ENCODE data around the gene BLACAT1.

Gene BLACAT1

GRCh38 chr1:205455581-205456382 is at the start of gene BLACAT1:
BLACAT1 (minus strand) TSS chr1:205456045.
- DNase-seq: no peak

DNA sequence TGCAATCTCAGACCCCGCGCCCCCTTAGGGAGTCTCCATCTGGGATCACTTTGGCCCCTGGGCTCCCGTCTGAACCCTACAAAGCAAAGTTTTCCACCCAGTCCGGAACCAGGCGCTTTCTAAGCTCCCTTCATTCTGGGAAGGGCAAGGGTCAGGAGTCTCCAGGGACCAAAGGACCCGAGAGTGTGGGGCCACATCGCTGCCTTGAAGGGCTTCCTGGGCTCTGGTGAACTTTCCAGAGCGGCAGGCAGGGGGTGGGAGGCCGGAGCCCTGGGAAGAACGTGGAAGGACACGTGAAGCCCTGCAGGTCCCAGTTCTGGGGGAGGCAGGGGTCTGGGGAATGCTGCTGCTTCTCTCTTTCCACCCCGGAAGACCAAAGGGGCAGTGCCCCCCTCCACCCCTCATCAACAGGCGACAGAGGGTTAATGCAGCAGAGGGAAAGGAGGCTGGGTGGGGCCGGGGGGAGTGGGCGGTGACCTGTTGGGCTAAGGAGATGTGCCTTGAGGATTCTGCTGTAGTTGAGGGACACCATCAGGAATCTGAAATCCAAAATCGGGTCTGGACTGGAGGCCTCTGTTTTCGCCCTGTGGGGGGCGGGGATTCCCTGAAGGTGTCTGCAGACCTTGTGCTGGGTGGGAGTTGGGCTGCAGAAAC is 49.4 kb upstream of the BLACAT1 start:
- DNase-seq: no peak

DNA sequence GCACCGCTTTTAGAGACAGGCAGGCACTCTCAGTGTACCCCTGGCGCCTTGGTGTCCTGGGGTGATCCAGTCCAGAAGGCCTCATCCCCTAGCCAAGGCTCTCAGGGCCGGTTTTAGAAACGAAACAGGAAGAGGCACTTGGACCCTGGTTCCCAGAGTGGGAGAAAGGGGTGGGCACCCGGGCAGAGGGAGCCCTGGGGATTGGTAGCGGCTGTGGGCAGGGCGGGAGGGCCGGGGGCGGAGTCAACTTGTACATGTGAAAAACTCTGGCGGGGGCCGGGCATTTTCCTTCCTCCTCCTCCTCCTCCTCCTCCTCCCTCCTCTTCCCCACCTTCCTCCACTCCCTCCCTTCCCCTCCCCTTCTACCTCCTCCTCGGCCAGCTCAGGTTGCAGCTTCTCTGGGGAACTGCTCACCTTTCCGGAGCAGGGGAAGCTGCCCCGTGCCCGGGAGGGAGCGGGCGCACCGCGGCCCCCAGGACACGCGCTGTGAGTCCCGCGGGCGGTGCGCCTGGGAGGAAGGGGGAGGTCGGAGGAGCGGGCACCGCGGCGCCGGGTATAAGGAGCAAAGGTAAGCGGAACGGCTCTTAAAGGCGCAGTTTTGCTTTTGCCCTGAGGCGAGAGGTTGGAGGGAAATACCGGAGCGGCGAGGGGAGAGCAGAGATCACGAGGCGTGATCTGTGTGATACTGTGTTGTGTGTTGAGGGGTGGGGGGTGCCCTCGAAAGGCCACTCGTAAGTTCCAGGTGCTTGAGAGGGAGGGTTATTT is 48.6 kb upstream of the BLACAT1 start, which contains the start of gene CDK18:
CDK18 (plus strand) TSS at position 359 of the 765 bp plus-strand sequence. CDS start 18,499 bp downstream, outside the sequence.
- peak; percentile 20 for DNase-seq

DNA sequence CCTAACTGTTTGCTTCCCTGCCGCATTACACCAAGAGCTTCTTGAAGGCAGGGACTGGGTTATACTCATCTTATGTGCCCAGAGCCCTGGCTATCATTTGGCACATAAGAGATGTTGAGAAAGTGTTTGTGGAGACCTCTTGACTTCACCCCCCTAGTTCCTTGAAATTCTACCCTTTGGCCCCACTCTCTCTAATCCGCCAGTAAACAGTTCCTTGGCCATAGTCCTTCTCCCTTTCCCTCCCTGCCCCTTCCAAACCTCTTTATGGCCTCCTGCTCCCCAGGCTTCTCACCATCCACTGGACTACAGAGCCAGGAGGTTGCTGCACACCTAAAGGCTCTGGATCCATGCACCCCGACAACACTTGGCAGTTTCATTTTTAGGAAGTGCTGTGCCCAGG is 47.1 kb upstream of the BLACAT1 start:
- no peak for DNase-seq

DNA sequence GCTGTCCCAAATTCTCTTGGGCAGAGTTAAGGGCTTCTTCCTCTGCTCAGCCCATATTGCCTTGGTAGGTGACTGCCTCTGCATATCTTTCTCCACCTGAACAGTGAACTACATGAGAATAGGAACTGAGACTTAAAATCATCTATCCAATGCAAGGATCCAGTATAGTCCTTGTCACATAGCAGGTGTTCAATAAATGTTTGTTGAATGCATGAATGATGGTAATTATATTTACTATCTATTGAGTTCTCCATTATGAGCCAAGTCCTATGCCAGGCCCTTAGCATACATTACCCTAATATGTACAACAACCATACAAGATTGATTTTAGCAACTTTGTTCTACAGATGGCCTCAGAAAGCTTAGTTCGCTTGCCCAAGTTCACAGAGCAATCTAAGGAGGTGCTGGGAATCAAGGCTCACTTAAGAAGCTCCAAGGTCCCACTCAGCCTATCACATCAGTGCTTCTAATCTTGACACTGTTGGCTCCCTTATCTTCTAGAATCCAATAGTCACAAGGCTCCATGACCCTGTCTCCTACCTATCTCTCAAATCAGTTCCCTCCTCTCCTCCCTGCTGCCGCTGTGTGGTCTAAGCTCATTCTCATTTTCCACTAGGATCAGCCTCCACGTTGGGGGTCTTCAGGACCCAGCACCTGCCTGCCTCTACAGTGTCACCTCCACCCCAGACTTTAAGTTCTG is 46.4 kb upstream of the BLACAT1 start:
- DNase-seq: no peak

- DNase-seq: no peak
Observed at GRCh38 chr1:205500240-205501233, 44.7 kb upstream of the BLACAT1 start.

DNA sequence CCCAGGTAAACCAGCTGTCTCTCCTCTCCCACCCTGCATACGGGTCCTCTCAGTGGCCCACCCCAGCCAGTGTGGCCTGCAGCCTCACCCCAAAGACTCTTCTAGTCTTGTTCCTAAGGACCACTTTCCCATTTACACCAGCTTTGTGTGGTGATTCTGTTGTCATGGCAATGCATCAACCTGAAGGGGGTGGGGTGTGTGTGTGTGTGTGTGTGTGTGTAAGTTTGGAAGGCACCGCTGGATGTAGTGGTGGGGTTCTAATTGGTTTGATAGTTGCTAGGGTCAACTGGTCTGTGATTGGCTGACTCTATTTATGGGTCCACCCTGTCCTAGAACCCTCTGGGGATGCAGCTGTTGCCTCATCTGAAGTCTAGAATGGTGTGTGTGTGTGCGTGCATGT is 43.9 kb upstream of the BLACAT1 start:
- no peak for DNase-seq

DNA sequence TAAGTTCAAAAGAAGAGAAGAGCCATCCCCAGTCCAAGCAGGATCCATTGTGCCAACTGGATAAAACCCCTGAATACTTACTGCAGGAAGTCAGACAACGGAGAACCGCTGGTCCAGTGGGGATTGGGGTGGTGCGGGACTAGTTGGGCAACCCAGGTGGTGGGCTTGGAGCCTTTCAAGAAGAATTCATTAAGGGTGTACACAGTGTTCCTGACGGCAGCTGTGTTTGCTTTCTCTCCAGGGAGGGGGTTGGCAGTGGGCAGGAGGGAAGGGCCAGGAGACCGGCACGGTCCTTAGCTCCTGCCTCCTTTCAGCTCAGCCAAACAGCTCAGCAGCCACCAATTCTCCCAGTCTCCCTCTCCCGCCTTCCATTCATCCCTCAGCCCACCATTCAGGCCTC is 41.5 kb upstream of the BLACAT1 start:
- no peak for DNase-seq

DNA sequence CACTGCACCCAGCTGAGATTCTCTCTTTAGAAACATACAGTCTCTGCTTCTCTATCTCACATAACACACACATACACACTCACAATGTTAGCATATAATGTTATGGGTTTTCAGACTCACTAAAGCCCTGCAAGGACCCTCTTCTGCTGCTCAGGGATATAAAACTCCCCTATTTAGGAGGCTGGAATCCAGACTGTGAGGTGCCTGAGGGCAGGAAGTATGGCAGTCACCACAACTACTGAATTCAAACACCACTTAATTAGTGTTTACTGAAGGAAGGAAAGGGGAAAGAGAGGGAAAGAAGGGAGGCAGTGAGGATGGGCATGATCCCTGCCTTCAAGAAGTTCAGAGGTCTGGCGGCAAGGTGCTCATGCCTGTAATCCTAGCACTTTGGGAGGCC is 40.8 kb upstream of the BLACAT1 start:
- no peak for DNase-seq

- no peak for DNase-seq
Observed at GRCh38 chr1:205495237-205495823, 39.5 kb upstream of the BLACAT1 start.

GRCh38 chr1:205494115-205494514 is 38.3 kb upstream of the BLACAT1 start:
- no peak for DNase-seq

DNA sequence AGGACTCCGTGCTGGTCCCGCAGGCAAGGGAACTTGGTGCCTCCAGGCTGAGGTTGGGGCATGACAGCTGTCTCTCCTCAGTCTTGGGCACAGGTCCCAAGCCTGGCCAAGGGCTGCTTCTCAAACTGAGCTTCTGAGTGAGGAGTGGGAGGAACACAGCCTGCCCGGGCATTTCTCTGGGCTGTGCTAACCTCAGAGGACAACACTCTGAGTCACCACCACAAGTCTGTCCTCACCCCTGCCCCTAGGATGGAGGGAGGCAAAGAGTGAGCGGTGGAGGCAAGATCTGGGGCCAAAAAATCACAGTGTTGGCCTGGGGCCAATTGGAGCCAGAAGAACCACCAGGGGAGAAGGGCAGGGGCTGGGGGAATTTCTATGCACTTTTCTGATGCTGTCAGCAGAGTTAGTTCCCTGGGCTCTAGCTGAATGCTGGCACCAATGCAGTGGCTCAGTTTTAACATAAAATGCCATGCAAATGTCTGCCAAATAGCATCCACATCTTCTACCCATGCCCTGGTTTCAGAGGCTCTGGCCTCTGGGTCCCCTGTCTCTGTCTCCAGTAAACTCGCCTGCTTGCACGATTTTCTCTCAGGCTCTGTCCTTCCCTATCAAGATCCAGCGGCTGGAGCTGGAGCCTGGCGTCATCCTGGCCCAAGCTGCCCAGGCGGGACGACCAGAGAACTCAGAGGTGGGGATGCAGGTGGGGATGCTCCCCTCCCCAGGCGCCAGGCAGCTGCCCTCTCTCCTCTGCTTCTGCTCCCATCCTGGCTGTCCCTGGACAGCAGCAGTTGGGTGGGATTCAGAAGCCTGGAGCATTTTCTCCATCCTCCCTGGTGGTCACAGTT is 37.6 kb upstream of the BLACAT1 start:
- no peak for DNase-seq

DNA sequence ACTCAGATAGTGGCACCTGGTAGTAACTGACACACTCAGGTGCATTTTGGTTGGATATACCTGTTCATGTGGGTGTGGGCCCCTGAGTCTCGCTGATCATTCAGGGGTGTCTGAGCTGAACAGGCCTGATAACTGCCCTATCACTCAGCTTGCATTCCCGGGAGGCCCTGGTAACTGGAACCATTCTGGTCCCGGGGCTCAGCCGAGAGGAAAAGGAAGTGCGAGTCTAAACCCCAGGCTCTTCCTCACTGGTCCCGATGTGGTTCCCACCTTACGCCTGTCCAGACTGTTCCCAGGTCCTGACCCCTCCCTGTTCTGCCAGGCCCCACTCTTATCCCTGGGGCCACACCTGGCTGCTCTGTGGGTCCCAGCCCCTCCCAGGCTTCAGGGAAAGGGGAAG is 36.9 kb upstream of the BLACAT1 start:
- no peak for DNase-seq

GRCh38 chr1:205492201-205492667 is 36.4 kb upstream of the BLACAT1 start:
- no peak for DNase-seq

- no peak for DNase-seq
Observed at GRCh38 chr1:205491794-205492193, 35.9 kb upstream of the BLACAT1 start.

DNA sequence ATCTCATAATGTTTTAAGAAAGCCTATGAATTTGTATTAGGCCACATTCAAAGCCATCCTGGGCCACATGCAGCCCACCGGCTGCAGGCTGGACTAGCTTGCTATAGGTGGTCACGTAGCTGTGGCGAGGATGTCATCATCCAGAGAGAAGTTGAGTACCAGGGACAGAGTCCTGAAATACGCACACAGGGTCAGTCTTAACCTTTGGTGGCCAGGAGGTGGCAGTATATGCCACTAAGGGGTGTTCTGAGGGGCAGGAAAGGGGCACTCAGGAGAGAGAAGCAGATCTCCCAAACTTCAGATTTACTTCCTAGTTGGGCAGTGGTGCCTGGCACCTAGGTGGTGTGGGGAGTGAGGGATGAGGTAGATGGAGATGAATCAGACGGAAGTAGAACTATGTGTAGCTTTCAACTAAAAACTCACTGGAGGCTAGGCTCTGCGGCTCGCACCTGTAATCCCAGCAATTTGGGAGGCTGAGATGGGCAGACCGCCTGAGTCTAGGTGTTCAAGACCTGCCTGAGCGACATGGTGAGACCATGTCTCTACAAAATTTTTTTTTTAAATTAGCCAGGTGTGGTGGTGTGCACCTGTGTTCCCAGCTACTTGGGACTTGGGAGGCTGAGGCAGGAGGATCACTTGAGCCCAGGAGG is 32.4 kb upstream of the BLACAT1 start:
- peak; percentile 30 for DNase-seq

- no peak for DNase-seq
Observed at GRCh38 chr1:205486258-205486657, 30.4 kb upstream of the BLACAT1 start.

DNA sequence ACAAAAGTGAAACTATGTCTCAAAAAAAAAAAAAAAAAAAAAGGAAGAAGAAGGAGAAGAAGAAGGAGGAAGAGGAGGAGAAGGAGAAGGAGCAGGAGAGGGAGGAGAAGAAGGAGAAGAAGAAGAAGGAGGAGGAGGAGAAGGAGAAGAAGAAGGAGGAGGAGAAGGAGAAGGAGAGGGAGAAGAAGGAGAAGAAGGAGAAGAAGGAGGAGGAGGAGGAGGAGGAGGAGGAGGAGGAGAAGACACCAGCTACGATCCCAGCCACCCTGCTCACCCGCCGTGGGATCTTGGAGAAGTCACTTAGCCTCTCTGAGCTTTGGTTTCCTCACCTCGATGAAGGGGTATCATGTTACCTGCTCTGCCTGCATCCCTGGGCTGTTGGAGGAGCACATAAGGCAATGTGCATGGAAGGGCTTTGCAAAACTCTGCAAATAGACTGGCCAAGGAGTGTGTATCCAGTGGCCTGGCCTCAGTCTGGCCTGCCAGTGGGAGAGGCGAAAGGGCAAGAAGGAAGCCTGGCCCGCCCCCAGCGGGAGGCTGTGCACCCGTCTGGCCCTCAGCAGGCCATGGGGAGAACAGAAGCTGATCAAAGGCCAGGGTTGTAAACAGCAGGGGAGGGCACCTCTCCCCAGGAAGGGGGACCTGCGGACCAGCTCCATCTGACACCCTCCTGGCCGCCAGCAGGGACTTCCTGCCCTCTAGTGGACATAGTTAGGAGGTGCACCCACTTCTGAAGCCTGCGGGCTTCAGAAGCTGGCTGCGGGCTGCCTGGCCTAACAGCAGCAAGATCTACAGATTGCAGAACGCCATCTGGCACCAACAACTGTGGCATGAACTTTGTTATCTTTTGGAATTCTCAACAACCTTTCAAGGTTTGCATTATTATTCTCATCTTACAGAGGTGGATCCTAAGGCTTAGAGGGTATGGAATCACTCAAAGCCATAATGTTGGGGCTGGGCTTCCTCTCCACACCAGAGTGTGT is 29.4 kb upstream of the BLACAT1 start:
- peak; percentile 63 for DNase-seq
